HG02588 (cell line): ENCODE results near the gene ZC3HAV1.
"Not testable (repeated sequence)": the region's sequence is repeated elsewhere in the genome, so short reads cannot be mapped to it uniquely, and the experiment has no call there.

Experiments used
- ATAC-seq: cut with Tn5 transposase; IDR thresholded peaks from one replicate; pipeline ENCODE4 v1.9.1; 2021; ENCODE audit warnings: mild to moderate bottlenecking, moderate library complexity; ENCODE audit not compliant: unreplicated experiment

ZC3HAV1 gene

GRCh38 chr7:139055674-139056073, 53.8 kb downstream of the ZC3HAV1 start:
- no peak for ATAC-seq

- ATAC-seq: not testable (repeated sequence)
Observed at GRCh38 chr7:139054656-139055055, 54.9 kb downstream of the ZC3HAV1 start.

- ATAC-seq: no peak
Observed at GRCh38 chr7:139054101-139054500, 55.4 kb downstream of the ZC3HAV1 start.

- ATAC-seq: no peak
Observed at GRCh38 chr7:139051655-139052054, 57.9 kb downstream of the ZC3HAV1 start.

- no peak for ATAC-seq
Observed at GRCh38 chr7:139049936-139050335, 59.6 kb downstream of the ZC3HAV1 start.

GRCh38 chr7:139049111-139049510, 60.4 kb downstream of the ZC3HAV1 start:
- no peak for ATAC-seq

- ATAC-seq: no peak
Observed at GRCh38 chr7:139047970-139048369, 61.5 kb downstream of the ZC3HAV1 start.

GRCh38 chr7:139046143-139046542, 63.4 kb downstream of the ZC3HAV1 start:
- no peak for ATAC-seq

GRCh38 chr7:139044813-139045794, 64.4 kb downstream of the ZC3HAV1 start:
- no peak for ATAC-seq

- no peak for ATAC-seq
Observed at GRCh38 chr7:139043823-139044812, 65.4 kb downstream of the ZC3HAV1 start.

GRCh38 chr7:139041378-139042085, 68.0 kb downstream of the ZC3HAV1 start:
- ATAC-seq: no peak

GRCh38 chr7:139038691-139039090, 70.8 kb downstream of the ZC3HAV1 start:
- ATAC-seq: no peak

- ATAC-seq: no peak
Observed at GRCh38 chr7:139036901-139037300, 72.6 kb downstream of the ZC3HAV1 start.

GRCh38 chr7:139035586-139036353, 73.8 kb downstream of the ZC3HAV1 start, which contains the start of gene ZC3HAV1L:
Gene ZC3HAV1L, minus strand, starts transcription at chr7:139036042. Its CDS starts 25 bp downstream, at chr7:139036017.
- peak; percentile 86 for ATAC-seq

- peak; percentile 30 for ATAC-seq
Observed at GRCh38 chr7:139034855-139035585, 74.5 kb downstream of the ZC3HAV1 start.

- ATAC-seq: no peak
Observed at GRCh38 chr7:139034336-139034735, 75.2 kb downstream of the ZC3HAV1 start.

GRCh38 chr7:139033346-139034114, 76.0 kb downstream of the ZC3HAV1 start:
- ATAC-seq: no peak

- ATAC-seq: no peak
Observed at GRCh38 chr7:139032473-139032872, 77.0 kb downstream of the ZC3HAV1 start.
